ENCODE results near the gene SNCAIP.

SNCAIP gene

DNA sequence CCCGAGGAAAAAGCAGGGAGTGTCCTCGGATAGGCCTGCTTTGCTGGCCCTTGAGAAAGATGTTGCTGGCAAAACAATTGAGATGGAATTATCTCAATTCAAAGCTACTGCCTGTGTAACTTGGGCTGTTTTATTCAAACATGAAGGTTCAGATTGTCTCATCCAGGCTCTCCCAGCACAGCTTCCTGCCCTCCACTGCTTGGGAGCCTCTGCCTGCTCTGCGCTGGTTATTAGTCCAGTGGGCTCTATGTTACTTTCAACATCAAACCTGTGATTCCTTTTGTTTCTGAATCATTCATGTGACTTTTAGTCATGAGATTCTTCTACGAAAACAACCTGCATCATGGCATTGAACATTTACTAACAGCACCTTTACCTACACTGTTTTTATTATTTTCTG is 123.2 kb downstream of the SNCAIP start:
- H3K4me1 ChIP-seq (ENCODE audit: insufficient read depth, poor library complexity, severe bottlenecking), result no peaks in the 10 kb centered on the region
- no peak for ATAC-seq (ENCODE audit: low read depth)
- H3K9me3 ChIP-seq (ENCODE audit: severe bottlenecking), result no peaks in the 10 kb centered on the region
- no peak for TF ChIP-seq CTCF (IDR thresholded peaks at IDR 0.05; ENCODE audit: poor library complexity, severe bottlenecking)
- peaks cover 4% of the 10 kb centered on the region for H3K27me3 ChIP-seq (ENCODE audit: insufficient read depth, poor library complexity, severe bottlenecking)
- DNase-seq (ENCODE audit: low spot score), result no peak
- no peaks in the 10 kb centered on the region for H3K36me3 ChIP-seq (ENCODE audit: low read depth)
- no peak overlapping the region for H3K4me3 ChIP-seq (ENCODE audit: severe bottlenecking)
- H3K27ac ChIP-seq (ENCODE audit: poor library complexity, severe bottlenecking), result no peak overlapping the region

DNA sequence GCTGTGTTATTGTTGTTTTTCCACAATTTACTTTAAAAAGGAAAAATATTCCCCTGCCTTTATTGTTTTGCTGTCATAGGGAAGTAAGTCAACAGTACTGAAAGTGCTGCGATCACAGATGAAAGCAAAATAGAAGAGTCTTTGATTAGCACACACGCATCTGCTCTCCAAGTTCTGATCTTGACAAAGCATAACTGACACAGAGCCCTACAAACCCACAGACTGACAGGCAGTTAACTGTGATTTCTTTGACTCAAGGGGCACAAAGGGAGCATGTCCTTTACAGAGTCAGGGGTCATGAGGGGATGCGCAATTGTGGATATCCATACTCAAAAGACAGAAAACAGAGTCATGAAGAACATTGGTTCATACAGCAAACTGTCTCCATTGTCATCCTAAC is 123.7 kb downstream of the SNCAIP start:
- TF ChIP-seq CTCF (IDR thresholded peaks at IDR 0.05; ENCODE audit: poor library complexity, severe bottlenecking), result no peak
- Histone ChIP-seq H3K27me3 (ENCODE audit: insufficient read depth, poor library complexity, severe bottlenecking) (peaks cover 4% of the 10 kb centered on the region), H3K4me3 (ENCODE audit: severe bottlenecking) (no peak overlapping the region), H3K4me1 (ENCODE audit: insufficient read depth, poor library complexity, severe bottlenecking) (no peaks in the 10 kb centered on the region), H3K36me3 (ENCODE audit: low read depth) (no peaks in the 10 kb centered on the region), H3K27ac (ENCODE audit: poor library complexity, severe bottlenecking) (no peak overlapping the region), H3K9me3 (ENCODE audit: severe bottlenecking) (no peaks in the 10 kb centered on the region)
- DNase-seq (ENCODE audit: low spot score) (no peak), ATAC-seq (ENCODE audit: low read depth) (no peak)

GRCh38 chr5:122436615-122437014 is 124.6 kb downstream of the SNCAIP start:
- ATAC-seq (ENCODE audit: low read depth) (no peak), DNase-seq (ENCODE audit: low spot score) (no peak)
- Histone ChIP-seq H3K27me3 (ENCODE audit: insufficient read depth, poor library complexity, severe bottlenecking) (peaks cover 4% of the 10 kb centered on the region), H3K4me3 (ENCODE audit: severe bottlenecking) (no peak overlapping the region), H3K27ac (ENCODE audit: poor library complexity, severe bottlenecking) (no peak overlapping the region), H3K9me3 (ENCODE audit: severe bottlenecking) (no peaks in the 10 kb centered on the region), H3K36me3 (ENCODE audit: low read depth) (no peaks in the 10 kb centered on the region), H3K4me1 (ENCODE audit: insufficient read depth, poor library complexity, severe bottlenecking) (no peaks in the 10 kb centered on the region)
- no peak for TF ChIP-seq CTCF (IDR thresholded peaks at IDR 0.05; ENCODE audit: poor library complexity, severe bottlenecking)

DNA sequence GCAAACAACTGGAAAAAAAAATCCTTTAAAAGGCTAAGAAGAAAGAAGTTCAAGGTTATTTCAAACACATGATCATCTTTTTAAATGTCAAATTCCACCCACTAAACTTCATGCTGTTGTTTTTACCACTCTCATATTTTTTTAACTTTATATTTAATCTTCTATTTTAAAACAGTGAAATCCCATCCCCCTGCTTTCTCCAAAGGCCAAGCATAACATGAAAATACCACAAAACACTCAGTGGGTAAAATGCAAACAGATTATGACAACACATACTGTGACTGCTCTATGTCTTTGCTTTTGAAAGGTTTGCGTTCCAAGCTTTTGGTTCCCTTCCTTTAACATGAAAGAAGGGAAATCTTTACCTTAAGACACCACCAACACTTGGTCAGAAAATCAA is 127.6 kb downstream of the SNCAIP start:
- no peak for TF ChIP-seq CTCF (IDR thresholded peaks at IDR 0.05; ENCODE audit: poor library complexity, severe bottlenecking)
- Histone ChIP-seq H3K36me3 (ENCODE audit: low read depth) (no peaks in the 10 kb centered on the region), H3K4me3 (ENCODE audit: severe bottlenecking) (no peak overlapping the region), H3K27ac (ENCODE audit: poor library complexity, severe bottlenecking) (no peak overlapping the region), H3K27me3 (ENCODE audit: insufficient read depth, poor library complexity, severe bottlenecking) (peaks cover 4% of the 10 kb centered on the region), H3K9me3 (ENCODE audit: severe bottlenecking) (no peaks in the 10 kb centered on the region), H3K4me1 (ENCODE audit: insufficient read depth, poor library complexity, severe bottlenecking) (no peaks in the 10 kb centered on the region)
- DNase-seq (ENCODE audit: low spot score), result no peak
- no peak for ATAC-seq (ENCODE audit: low read depth)

DNA sequence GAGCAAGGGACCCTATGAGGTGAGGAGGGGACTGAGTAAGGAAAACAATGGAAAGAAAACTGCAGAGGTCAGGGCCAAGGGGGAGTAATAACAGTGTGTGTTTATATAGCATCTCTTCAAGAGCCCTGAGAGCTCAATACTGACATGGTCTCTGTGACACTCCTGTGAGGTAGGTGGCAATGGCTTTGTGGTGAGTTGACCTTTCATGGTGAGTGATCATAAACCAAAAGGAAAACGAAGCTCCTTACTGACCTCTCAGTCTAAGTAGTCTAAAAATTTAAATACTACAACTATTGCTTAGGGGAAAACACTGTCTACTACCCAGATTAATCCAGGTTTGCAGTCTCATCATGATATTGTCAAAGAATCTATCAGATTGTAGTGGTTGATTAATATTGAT is 130.9 kb downstream of the SNCAIP start:
- no peak overlapping the region for H3K4me3 ChIP-seq (ENCODE audit: severe bottlenecking)
- no peaks in the 10 kb centered on the region for H3K36me3 ChIP-seq (ENCODE audit: low read depth)
- DNase-seq (ENCODE audit: low spot score) (no peak), ATAC-seq (ENCODE audit: low read depth) (no peak)
- H3K27me3 ChIP-seq (ENCODE audit: insufficient read depth, poor library complexity, severe bottlenecking), result peaks cover 4% of the 10 kb centered on the region
- H3K9me3 ChIP-seq (ENCODE audit: severe bottlenecking), result no peaks in the 10 kb centered on the region
- no peak overlapping the region for H3K27ac ChIP-seq (ENCODE audit: poor library complexity, severe bottlenecking)
- H3K4me1 ChIP-seq (ENCODE audit: insufficient read depth, poor library complexity, severe bottlenecking), result no peaks in the 10 kb centered on the region
- no peak for TF ChIP-seq CTCF (IDR thresholded peaks at IDR 0.05; ENCODE audit: poor library complexity, severe bottlenecking)

Data from RWPE2 (cell line).